AG09319 (cell line): ENCODE data around the gene SP140L.

Experiments
- DNase-seq: peaks from one replicate; pipeline ENCODE4 v3.0.0-alpha.2; 2010; ENCODE audit warnings: low read depth; ENCODE audit errors: extremely low read depth
- TF ChIP-seq, protein P1 (sequence below): IDR thresholded peaks from 2 replicates; pipeline ENCODE4 v1.5.1; 2011; ENCODE audit warnings: low read depth, mild to moderate bottlenecking, inconsistent platforms, low read length, moderate library complexity

Gene SP140L

DNA sequence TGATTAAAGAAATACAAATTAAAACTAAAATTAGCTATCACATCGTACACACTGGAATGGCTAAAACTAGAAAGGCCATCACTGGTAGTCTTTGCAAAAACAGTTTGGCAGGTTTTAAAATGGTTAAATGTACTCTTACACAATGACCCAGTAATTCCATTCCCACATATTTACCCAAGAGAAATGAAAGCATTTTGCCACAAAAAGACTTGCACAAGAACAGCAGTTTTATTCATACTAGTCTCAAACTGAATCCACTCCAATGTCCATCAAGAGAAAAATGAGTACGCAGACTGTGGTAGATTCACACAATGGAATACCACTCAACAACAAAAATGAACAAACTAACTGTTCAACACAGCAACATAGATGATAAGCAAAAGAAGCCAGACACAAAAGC is 29.1 kb downstream of the SP140L start:
- DNase-seq, result no peak
- TF ChIP-seq, protein P1, sequence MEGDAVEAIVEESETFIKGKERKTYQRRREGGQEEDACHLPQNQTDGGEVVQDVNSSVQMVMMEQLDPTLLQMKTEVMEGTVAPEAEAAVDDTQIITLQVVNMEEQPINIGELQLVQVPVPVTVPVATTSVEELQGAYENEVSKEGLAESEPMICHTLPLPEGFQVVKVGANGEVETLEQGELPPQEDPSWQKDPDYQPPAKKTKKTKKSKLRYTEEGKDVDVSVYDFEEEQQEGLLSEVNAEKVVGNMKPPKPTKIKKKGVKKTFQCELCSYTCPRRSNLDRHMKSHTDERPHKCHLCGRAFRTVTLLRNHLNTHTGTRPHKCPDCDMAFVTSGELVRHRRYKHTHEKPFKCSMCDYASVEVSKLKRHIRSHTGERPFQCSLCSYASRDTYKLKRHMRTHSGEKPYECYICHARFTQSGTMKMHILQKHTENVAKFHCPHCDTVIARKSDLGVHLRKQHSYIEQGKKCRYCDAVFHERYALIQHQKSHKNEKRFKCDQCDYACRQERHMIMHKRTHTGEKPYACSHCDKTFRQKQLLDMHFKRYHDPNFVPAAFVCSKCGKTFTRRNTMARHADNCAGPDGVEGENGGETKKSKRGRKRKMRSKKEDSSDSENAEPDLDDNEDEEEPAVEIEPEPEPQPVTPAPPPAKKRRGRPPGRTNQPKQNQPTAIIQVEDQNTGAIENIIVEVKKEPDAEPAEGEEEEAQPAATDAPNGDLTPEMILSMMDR, result no peak

DNA sequence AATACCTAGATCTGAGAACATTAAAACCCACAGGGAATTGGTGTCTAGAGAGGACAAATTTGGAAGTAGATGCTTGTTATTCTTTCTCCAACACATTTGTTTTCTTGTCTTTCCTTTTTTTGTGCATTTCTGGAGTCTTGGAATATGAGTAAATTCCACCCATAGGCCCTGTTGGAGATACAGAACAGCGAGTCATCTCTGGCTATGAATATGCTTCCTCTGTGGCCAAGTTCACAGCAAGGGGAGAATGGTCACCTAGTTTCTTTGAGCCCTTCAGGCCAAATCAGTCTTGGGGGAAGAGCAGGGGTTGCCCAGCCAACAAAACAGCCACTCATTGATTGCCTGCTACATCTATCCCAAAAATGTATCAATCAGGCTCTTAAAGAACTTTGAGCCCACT is 31.3 kb downstream of the SP140L start:
- no peak for DNase-seq
- TF ChIP-seq, protein P1, result no peak

DNA sequence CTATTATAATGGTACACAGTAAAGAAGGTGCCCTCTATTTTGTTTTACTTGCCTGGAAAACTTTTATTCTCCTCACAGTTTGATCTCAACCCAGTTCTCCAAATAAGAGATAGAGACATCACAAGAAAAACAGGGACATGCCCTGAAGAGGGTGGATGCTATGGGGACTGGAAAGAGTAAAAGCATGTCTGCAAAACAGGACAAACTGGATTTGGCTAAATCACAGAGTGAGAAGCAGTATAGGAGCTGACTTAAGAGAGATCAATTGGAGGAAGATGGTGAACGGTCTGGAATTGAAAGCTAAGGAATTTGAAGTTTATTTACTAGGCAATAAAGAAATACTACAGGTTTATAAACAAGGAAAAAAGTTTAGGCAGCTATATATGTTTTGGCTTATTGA is 33.0 kb downstream of the SP140L start:
- TF ChIP-seq, protein P1, result no peak

GRCh38 chr2:230362030-230362691 is 35.2 kb downstream of the SP140L start:
- no peak for DNase-seq
- TF ChIP-seq, protein P1, result no peak

More for the DNA sequence above, 33.0 kb downstream of the SP140L start:
- no peak for DNase-seq

DNA sequence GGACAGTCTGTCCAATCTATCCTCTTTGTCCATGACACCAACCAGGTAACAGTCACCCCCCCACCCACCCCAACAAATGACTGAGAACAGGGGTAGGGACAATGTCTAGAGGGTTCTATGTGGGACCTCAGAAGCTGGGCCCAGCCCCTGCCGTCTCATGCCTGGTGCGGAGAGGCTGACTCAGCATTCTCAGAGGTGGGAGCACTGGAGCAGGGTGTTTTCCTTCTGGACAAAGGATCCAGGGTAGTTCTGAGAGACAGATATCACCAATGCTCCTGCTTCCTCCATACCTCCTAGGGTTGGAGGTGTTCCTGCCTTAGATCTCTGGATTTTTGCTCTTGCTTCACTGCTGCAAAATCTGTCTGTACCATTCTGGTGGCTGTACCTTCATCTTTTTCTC is 55.1 kb downstream of the SP140L start:
- TF ChIP-seq, protein P1, result no peak
- DNase-seq, result no peak

DNA sequence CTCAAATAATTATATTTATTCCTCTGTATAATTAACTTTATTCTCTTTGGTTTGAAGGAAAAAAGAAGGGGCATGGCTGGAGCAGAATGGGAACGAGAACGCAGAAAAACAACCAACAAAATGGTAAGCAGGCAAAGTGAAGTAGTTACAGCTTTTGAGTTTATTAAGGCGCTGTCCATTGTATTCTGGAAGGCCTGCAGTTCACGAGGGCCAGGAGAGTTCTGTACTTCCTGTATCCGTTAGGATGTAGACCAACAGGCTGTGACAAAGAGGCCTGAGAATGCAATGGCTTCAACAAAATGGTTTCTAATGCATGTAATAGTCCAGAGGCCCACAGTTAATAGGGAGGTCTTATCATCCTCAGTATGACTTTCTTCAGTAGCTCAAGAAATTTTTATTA is 56.5 kb downstream of the SP140L start:
- DNase-seq, result no peak
- TF ChIP-seq, protein P1, result no peak

- DNase-seq, result no peak
- TF ChIP-seq, protein P1, result no peak
Observed at GRCh38 chr2:230384986-230385385, 58.0 kb downstream of the SP140L start.
